Measurements from ENCODE around the gene TNXB.
"Not testable (repeated sequence)": the region's sequence is repeated elsewhere in the genome, so short reads cannot be mapped to it uniquely, and the experiment has no call there.

The TNXB gene

GRCh38 chr6:32109114-32109764 is at the start of gene TNXB:
Gene TNXB (minus strand): TSS chr6:32109338. CDS start chr6:32098198, 11,140 bp downstream.
- DNase-seq = no peak

DNA sequence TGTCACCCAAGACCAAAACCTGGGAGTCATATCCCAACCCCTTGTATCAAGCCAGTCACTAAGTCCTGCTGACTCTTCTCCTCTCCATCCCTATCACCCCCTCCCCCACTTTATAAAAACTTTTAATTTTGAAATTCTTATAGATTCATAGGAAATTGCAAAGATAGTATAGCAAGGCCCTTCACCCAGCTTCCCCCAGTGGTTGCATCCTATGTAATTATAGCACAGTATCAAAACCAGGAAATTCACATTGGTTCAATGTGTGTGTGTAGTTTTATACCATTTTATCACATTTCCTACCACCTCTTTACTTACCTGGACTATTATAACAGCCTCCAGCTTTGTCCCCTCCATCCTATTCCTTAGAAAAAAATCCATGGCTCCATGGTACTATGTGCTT is 48.9 kb upstream of the TNXB start:
- no peak for DNase-seq

DNA sequence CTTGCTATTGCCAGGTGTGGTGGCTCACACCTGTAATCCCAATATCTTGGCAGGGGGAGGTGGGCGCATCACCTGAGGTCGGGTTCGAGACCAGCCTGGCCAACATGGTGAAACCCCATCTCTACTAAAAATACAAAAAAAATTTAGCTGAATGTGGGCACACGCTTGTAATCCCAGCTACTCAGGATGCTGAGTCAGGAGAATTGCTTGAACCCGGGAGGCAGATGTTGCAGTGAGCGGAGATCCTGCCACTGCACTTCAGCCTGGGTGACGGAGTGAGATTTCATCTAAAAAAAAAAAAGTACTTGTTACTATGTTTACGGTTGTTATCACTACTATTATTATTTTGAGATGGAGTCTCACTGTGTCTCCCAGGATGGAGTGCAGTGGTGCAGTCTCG is 47.8 kb upstream of the TNXB start:
- DNase-seq = no peak

GRCh38 chr6:32154514-32155161 is 45.5 kb upstream of the TNXB start:
- peak; percentile 75 for DNase-seq

DNA sequence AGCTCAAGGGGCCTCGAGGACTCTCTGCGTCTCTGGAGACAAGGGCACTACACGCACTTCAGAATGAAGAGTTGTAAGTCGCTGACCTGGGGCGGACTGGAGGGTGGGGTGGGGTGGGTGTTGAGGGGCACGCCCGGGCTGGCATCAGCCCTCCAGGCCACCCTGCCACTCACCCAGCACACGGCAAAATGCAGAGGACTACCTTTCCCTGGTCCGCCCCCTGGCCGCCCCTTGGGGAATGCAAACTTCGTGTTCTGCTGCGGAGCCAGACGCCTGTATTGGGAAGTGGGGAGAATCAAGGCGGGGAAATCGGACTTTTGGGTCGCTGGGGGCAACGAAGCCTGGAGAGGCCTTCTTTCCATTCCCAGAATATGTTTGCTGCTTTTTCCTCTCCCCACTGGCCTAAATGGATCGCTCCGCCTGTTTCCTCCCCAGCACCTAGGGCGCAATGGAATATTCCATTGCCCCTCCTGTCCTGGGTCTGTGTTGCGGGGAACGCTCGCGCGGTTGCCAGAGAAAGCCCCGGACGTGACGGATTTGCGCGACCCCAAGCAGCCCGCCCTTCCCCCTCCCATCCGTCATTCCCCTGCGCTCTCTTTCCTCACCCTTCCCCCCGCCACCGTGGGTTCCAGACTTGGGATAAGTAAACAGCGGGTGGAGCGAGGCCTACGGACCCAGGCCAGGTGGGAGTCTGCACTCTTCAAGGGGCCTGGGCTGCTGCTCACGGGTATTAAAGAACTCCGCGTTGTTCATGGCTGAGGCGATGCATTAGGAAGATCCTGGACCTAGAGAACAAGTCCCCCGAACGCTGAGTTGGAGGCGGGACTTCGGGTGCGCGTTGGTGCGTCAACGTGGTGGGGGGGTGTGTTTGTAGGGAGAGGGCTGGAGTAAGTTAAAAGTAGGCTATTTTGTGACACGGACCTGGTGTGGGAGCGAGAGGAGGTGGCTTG is 44.7 kb upstream of the TNXB start, which contains the start of gene PPT2:
PPT2 (plus strand) TSS at position 578 of the 950 bp plus-strand sequence. CDS start 454 bp downstream, outside the sequence.
- DNase-seq = peak; percentile 89

DNA sequence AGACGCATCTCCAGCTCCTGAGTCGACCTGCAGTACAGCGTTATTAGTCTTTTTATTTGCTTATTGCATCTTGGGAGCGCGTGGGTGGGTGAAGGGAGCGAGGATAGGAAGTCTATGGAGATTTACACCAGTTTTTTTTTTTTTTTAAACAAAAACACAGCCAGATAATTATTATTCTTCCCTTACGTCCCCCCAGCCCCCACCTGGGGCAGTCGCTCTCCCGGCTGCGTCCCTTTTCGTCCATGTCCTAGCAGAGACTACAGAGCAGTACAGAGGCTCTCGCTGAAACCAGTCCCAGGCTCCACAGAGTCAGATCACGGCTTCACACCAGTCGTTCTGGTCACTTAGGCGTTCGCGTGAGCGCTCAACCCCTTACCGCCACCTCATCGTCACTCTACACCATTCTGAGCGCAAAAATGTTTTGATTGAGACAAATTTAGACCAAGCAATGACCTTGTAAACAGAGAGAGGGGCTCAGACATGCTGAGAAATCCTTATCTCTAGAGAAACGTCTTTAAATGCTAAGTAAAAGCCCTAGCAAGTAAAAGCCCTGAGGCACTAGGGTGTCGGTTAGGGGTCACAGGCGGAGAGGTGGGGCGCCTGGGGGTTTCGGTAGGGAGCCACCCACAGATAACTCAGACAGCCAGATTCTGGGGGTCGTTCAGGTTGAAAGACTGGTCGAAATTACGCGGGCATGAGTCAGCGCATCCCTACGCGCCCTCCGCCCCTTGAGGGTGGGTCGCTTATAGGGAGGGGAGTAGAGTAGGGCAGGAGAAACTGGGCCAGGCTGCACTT is 43.8 kb upstream of the TNXB start:
- DNase-seq = no peak

DNA sequence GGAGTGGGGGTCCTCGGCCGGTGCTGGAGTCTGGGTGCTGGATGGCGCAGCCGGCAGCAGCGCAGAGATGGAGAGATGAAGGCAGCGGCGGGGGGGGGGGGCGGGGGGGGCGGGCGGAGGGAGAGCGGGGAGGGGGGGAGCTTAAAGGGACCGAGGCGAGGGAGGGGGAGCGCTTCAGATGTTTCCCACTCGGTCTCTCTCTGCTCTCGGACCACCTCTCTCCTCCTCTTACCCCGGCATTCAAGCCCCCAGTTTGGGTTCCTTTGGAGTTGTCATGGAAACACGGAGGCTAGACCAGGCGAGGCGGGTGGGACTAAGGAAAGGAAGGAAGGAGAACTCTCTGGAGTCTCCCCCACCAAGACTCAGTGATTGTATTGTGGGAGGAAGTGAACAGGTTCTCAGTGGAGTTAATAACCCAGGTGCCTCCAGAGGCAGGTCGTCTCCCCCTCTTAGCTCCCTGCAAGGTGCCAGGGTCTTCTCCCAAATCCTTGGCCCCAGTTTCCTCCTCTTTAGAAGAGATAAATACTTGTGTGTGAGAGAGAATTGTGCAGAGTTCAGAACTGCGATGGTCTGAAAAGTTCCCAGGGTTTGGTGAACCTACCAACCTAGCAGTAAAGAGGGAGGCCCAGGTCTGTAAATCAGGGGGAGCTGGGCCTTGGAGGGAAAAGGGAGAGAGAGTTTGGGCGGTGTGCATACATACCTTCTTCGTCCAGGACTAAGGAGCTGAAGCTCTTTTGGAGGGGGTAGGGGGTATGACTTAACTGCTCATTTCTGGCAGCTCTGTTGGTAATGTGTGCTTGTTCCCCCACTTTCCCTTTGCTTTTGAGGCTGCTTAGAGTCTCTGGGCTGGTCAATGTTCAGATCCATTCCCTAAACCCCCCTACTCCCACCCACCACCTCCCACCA is 43.0 kb upstream of the TNXB start, which contains the start of gene PRRT1:
PRRT1 (minus strand) TSS at position 77 of the 906 bp plus-strand sequence. CDS start 112 bp downstream, outside the sequence.
- no peak for DNase-seq

- DNase-seq = no peak
These were observed 42.2 kb upstream of the TNXB start for GRCh38 chr6:32151181-32151862.

GRCh38 chr6:32149932-32150870 is 41.1 kb upstream of the TNXB start:
- DNase-seq = no peak

- DNase-seq = no peak
These were observed 40.1 kb upstream of the TNXB start for GRCh38 chr6:32149092-32149755.

DNA sequence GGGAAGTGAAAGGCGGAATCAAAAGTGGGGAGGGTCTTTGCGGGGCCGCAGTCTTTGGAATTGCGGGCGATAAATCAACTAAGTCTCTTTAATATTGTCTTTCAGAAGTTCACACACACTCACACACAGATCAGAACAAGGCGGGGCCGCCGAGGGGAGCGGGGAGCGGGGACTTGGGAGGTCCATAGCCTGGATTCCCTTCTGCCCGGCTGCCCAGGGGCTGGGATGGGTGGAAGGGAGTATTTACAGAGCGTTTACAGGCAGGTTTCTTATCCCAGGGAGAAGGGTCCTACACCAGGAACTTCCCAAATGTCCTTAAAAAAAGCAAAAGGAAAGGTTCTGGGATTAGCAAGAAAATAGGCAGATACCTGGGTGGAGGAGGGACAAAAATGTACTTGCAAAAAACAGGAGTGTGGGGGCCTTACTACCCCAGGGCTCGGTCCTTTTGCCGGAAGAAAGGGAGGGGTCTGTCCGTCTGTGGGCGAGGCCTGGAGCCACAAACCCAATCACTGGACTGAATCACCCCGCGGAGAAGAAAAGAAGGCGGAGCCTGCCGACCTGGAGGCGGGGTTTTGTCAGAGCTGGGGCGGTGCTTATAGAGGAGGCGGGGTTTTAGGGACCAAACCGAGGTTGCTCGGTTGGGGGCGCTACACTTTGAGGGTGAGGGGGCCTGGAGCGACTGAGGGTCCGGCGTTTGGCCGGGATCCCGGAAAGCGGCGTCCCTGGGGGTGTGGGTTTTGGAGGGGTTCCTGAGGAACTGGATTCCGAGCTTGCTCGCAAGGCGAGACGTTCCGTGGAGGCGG is 39.4 kb upstream of the TNXB start:
- no peak for DNase-seq

DNA sequence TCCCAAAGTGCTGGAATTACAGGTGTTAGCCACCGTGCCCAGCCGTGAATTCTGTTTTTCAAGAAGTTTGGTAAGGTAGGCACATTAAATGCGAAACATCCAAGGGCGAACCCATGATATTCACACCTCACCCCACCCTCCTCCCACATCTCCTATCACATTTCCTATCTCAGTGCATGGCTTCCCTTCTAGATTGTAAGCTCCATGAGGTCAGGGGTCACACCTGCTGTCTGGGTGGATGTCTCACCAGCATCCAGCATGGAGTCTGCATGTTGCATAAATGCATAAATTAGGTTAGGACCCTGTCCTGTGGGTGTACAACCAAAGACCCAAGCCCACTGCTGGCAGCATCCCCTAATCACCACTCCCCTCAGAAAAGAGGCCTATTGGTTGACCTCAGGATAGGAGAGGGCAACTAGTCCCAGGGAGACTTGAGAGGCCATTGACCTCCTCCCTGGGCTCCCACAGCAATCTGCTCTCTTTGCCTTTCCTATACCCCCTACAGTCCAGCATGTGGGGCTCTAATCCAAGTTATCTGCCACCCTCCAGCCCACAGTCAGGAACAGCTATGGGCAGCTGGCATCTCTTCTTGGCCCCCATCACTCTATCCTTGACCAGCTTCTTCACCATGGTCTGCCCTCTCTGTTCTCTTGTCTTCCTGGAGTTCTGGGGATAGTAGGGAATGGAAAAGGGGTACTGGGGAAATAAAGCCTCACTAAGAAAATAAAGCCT is 38.4 kb upstream of the TNXB start:
- DNase-seq = no peak

- no peak for DNase-seq
These were observed 37.5 kb upstream of the TNXB start for GRCh38 chr6:32146687-32147086.

GRCh38 chr6:32146287-32146686 is 37.1 kb upstream of the TNXB start:
- no peak for DNase-seq

- DNase-seq = not testable (repeated sequence)
These were observed 35.1 kb upstream of the TNXB start for GRCh38 chr6:32144238-32144637.

DNA sequence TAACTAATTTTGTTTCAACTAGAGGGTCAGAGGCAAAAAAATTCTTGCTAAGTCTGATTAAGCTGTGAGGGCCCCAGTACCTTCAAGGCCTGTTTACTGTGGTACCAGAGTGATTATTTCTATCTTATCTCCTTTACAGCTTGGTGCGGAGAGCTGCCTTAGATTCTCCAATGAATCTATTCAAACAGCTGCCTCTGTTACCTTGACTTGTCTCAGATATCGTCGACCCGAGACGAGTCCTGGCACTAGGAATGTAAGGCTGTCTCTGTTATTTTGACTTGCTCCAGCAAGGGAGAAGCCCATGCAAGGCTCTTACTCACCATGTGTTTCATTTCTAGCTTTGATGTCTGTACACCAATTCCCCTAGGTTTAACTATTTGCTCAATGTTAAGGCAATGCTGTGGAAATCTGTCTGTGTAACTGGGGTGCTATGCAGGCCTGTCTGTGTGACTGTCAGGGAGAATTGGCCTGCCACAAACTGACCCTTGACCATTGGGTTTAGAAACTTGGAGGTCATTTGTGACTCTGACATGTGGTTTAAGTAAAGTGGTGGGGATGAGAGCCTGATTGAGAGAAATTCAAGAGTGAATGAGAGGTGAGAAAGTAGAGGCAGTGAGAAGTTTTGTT is 31.4 kb upstream of the TNXB start:
- no peak for DNase-seq

DNA sequence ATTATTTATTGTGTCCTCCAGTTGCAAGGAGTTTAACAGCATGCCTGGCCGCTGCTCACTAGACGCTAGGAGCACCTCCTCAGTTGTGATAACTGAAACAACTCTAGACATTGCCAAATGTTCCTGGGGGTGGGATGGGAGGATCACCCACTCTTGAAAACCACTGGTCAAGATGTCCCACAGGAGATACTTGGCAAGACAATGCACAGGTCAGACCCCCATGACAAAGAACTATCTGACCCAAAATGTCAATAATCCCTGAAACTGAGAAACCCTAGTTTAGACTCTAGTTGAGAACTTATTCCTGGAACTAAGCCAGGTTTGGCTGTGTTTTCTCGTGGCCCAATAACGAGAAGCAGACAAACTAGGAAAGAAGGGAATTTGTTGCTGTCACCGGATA is 30.5 kb upstream of the TNXB start:
- no peak for DNase-seq

Data from 8988T (cell line).